H9 (cell line): Measurements from ENCODE around the gene TBC1D4. TPM values are rescaled to one million over a fixed set of nuclear protein-coding genes. Genes with fewer than 3 reads are reported as not detected.

Experiments used
- DNase-seq: peaks from one replicate; pipeline ENCODE4 v3.0.0-alpha.2; 2017
- H2AFZ ChIP-seq: one replicate; pipeline ENCODE4 v1.6.1; 2013; ENCODE audit warnings: mild to moderate bottlenecking, low read length, control low read depth, moderate library complexity
- H2AK5ac ChIP-seq: 2 replicates; pipeline ENCODE4 v1.6.1; 2013; ENCODE audit warnings: low read length, control low read depth, mixed read lengths; ENCODE audit not compliant: insufficient read length
- H2BK120ac ChIP-seq: one replicate; pipeline ENCODE4 v1.6.1; 2013; ENCODE audit warnings: low read depth, mild to moderate bottlenecking, low read length, control low read depth, inconsistent platforms; ENCODE audit not compliant: poor library complexity, severe bottlenecking
- H2BK12ac ChIP-seq: 2 replicates; pipeline ENCODE4 v1.6.1; 2013; ENCODE audit warnings: low read length, control low read depth, mixed read lengths, low read depth; ENCODE audit not compliant: insufficient read length
- H2BK15ac ChIP-seq: 2 replicates; pipeline ENCODE4 v1.6.1; 2013; ENCODE audit warnings: low read depth, low read length, control low read depth
- H2BK20ac ChIP-seq: one replicate; pipeline ENCODE4 v1.6.1; 2013; ENCODE audit warnings: low read depth, mild to moderate bottlenecking, low read length, control low read depth, inconsistent platforms; ENCODE audit not compliant: poor library complexity, severe bottlenecking
- H2BK5ac ChIP-seq: 2 replicates; pipeline ENCODE4 v1.6.1; 2013; ENCODE audit warnings: low read length, control low read depth, mixed read lengths; ENCODE audit not compliant: insufficient read length
- H3K14ac ChIP-seq: 2 replicates; pipeline ENCODE4 v1.6.1; 2013; ENCODE audit warnings: low read length, control low read depth; ENCODE audit not compliant: insufficient read depth
- H3K18ac ChIP-seq: 2 replicates; pipeline ENCODE4 v1.6.1; 2013; ENCODE audit warnings: low read depth, mild to moderate bottlenecking, mixed read lengths, low read length, control low read depth; ENCODE audit not compliant: insufficient read length
- H3K23ac ChIP-seq: 2 replicates; pipeline ENCODE4 v1.6.1; 2013; ENCODE audit warnings: low read length, control low read depth, mixed read lengths, low read depth; ENCODE audit not compliant: insufficient read length
- H3K23me2 ChIP-seq: 2 replicates; pipeline ENCODE4 v1.6.1; 2013; ENCODE audit warnings: low read depth, mild to moderate bottlenecking, mixed read lengths, low read length, control low read depth; ENCODE audit not compliant: insufficient read length, poor library complexity, severe bottlenecking
- H3K27ac ChIP-seq: 2 replicates; pipeline ENCODE4 v1.5.1; 2013; ENCODE audit warnings: low read length, control low read depth, mixed read lengths, low read depth; ENCODE audit not compliant: insufficient read length
- H3K27me3 ChIP-seq: 2 replicates; pipeline ENCODE4 v1.6.1; 2013; ENCODE audit warnings: low read length, control low read depth, inconsistent platforms; ENCODE audit not compliant: insufficient read depth
- H3K4ac ChIP-seq: 2 replicates; pipeline ENCODE4 v1.6.1; 2013; ENCODE audit warnings: low read depth, mild to moderate bottlenecking, control low read depth, inconsistent platforms, low read length, moderate library complexity
- H3K4me1 ChIP-seq: 2 replicates; pipeline ENCODE4 v1.6.1; 2013; ENCODE audit warnings: low read length, control low read depth, inconsistent platforms; ENCODE audit not compliant: insufficient read depth
- H3K4me2 ChIP-seq: 2 replicates; pipeline ENCODE4 v1.6.1; 2013; ENCODE audit warnings: low read length, control low read depth, mixed read lengths; ENCODE audit not compliant: insufficient read length, insufficient read depth
- H3K56ac ChIP-seq: 2 replicates; pipeline ENCODE4 v1.6.1; 2013; ENCODE audit warnings: low read depth, mild to moderate bottlenecking, mixed read lengths, low read length, control low read depth; ENCODE audit not compliant: insufficient read length
- H3K79me1 ChIP-seq: 2 replicates; pipeline ENCODE4 v1.6.1; 2013; ENCODE audit warnings: low read depth, mild to moderate bottlenecking, moderate library complexity, low read length, control low read depth, inconsistent platforms; ENCODE audit not compliant: insufficient read depth, poor library complexity, severe bottlenecking
- H3K79me2 ChIP-seq: 2 replicates; pipeline ENCODE4 v1.6.1; 2013; ENCODE audit warnings: low read length, control low read depth, inconsistent platforms; ENCODE audit not compliant: insufficient read depth
- H3K9ac ChIP-seq: 2 replicates; pipeline ENCODE4 v1.6.1; 2013; ENCODE audit warnings: low read length, control low read depth, mixed read lengths; ENCODE audit not compliant: insufficient read length; ENCODE audit errors: extremely low read depth
- H3K9me3 ChIP-seq: one replicate; pipeline ENCODE4 v1.6.1; 2013; ENCODE audit warnings: low read depth, low read length, inconsistent platforms; ENCODE audit not compliant: control insufficient read depth
- H3T11ph ChIP-seq: one replicate; pipeline ENCODE4 v1.6.1; 2013; ENCODE audit warnings: mild to moderate bottlenecking, low read length, control low read depth, inconsistent platforms
- H4K20me1 ChIP-seq: one replicate; pipeline ENCODE4 v1.6.1; 2013; ENCODE audit not compliant: control insufficient read depth, insufficient read length, insufficient read depth
- H4K5ac ChIP-seq: 2 replicates; pipeline ENCODE4 v1.6.1; 2013; ENCODE audit warnings: low read depth, mild to moderate bottlenecking, mixed read lengths, low read length, control low read depth; ENCODE audit not compliant: insufficient read length
- H4K8ac ChIP-seq: replicated peaks from 2 replicates; pipeline ENCODE4 v1.6.1; 2013; ENCODE audit warnings: low read length, control low read depth, mixed read lengths, low read depth; ENCODE audit not compliant: insufficient read length
- H4K91ac ChIP-seq: 2 replicates; pipeline ENCODE4 v1.6.1; 2013; ENCODE audit warnings: low read depth, mild to moderate bottlenecking, moderate library complexity, mixed read lengths, low read length, control low read depth; ENCODE audit not compliant: insufficient read length
- H3K27ac Mint-ChIP-seq, 3 experiments: 2 replicates in 2 of 3; 3 replicates in 1 of 3; pipeline ENCODE4 v1.8.0; 2020 to 2021; ENCODE audit warnings: mixed read lengths in 3 of 3, mild to moderate bottlenecking in 1 of 3, moderate library complexity in 1 of 3
- H3K27me3 Mint-ChIP-seq: 2 replicates; pipeline ENCODE4 v1.8.0; 2021; ENCODE audit warnings: low read depth, mild to moderate bottlenecking, moderate library complexity, mixed read lengths
- H3K36me3 Mint-ChIP-seq, 3 experiments: 2 replicates in 2 of 3; 3 replicates in 1 of 3; pipeline ENCODE4 v1.8.0; 2020 to 2021; ENCODE audit warnings: low read depth in 3 of 3, mixed read lengths in 3 of 3; ENCODE audit not compliant: insufficient read depth in 1 of 3
- H3K4me1 Mint-ChIP-seq, 2 experiments: 2 replicates each; pipeline ENCODE4 v1.8.0; 2020; ENCODE audit warnings: mixed read lengths in 2 of 2
- H3K4me3 Mint-ChIP-seq, 2 experiments: 2 replicates in 1 of 2; 3 replicates in 1 of 2; pipeline ENCODE4 v1.8.0; 2020 to 2021; ENCODE audit warnings: mild to moderate bottlenecking in 2 of 2, mixed read lengths in 2 of 2, moderate library complexity in 1 of 2
- H3K9me3 Mint-ChIP-seq, 2 experiments: 2 replicates in 1 of 2; 3 replicates in 1 of 2; pipeline ENCODE4 v1.8.0; 2020; ENCODE audit warnings: mild to moderate bottlenecking in 2 of 2, mixed read lengths in 2 of 2, moderate library complexity in 1 of 2
- total RNA-seq: library from RNA; stranded (reverse); gene quantifications from 2 replicates; pipeline ENCODE4 v1.2.1, GENCODE V29; 2021
- TF ChIP-seq, protein P1 (sequence below): fragments of 200-600 bp; sonication (generic); conservative IDR thresholded peaks from 3 replicates; pipeline ENCODE4 v1.8.0; 2021; ENCODE audit warnings: antibody characterized with exemption, mild to moderate bottlenecking

The TBC1D4 gene
- total RNA-seq, 1 experiment from 2014 or later = 10.5 TPM

DNA sequence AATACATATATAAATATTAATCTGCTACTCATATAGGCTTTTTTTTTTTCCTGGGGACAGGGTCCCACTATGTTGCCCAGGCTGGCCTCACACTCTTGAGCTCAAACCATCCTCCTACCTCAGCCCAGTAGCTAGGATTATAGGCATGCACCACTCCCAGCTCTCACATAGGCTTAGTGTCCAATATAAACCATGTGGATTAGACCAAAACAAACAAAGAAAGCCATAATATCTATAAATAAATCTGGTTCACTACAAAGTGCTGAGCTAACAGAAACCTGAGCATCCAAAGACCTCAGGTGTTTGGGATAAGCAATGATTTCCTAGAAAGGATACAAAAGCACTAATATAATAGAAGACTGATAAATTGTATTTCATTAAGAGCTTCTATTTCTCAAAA lies 26.0 kb downstream of the TBC1D4 start:
- no peak overlapping the region for H2AK5ac ChIP-seq
- H3T11ph ChIP-seq = no peak overlapping the region
- H4K5ac ChIP-seq = no peak overlapping the region
- no peak overlapping the region for H2AFZ ChIP-seq
- no peak overlapping the region for H3K27ac ChIP-seq
- H3K23ac ChIP-seq = no peak overlapping the region
- H3K79me2 ChIP-seq = no peaks in the 10 kb centered on the region; the same call in 1 of the 2 replicates
- H4K91ac ChIP-seq = no peak overlapping the region
- TF ChIP-seq, protein P1, sequence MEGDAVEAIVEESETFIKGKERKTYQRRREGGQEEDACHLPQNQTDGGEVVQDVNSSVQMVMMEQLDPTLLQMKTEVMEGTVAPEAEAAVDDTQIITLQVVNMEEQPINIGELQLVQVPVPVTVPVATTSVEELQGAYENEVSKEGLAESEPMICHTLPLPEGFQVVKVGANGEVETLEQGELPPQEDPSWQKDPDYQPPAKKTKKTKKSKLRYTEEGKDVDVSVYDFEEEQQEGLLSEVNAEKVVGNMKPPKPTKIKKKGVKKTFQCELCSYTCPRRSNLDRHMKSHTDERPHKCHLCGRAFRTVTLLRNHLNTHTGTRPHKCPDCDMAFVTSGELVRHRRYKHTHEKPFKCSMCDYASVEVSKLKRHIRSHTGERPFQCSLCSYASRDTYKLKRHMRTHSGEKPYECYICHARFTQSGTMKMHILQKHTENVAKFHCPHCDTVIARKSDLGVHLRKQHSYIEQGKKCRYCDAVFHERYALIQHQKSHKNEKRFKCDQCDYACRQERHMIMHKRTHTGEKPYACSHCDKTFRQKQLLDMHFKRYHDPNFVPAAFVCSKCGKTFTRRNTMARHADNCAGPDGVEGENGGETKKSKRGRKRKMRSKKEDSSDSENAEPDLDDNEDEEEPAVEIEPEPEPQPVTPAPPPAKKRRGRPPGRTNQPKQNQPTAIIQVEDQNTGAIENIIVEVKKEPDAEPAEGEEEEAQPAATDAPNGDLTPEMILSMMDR = no peak
- no peak overlapping the region for H2BK12ac ChIP-seq
- DNase-seq = no peak
- Mint-ChIP-seq H3K4me3 (no peak overlapping the region), H3K27me3 (no peaks in the 10 kb centered on the region), H3K4me1 (peaks cover 7 to 9% of the 10 kb centered on the region in 2 experiments), H3K9me3 (no peaks in the 10 kb centered on the region), H3K36me3 (peaks cover 2 to 12% (median 10%) of the 10 kb centered on the region in 3 experiments; a peak in 3 of 7 replicates), H3K27ac (no peak overlapping the region)
- no peak overlapping the region for H3K56ac ChIP-seq
- no peaks in the 10 kb centered on the region for H3K27me3 ChIP-seq
- no peak overlapping the region for H3K14ac ChIP-seq
- no peak overlapping the region for H2BK20ac ChIP-seq
- H3K18ac ChIP-seq = no peak overlapping the region
- H3K4me1 ChIP-seq = peaks cover 4% of the 10 kb centered on the region; the same call in 1 of the 2 replicates
- no peak overlapping the region for H2BK5ac ChIP-seq
- no peak overlapping the region for H3K9ac ChIP-seq
- H4K20me1 ChIP-seq = no peaks in the 10 kb centered on the region
- no peak overlapping the region for H3K4me2 ChIP-seq
- no peak overlapping the region for H4K8ac ChIP-seq
- no peaks in the 10 kb centered on the region for H3K23me2 ChIP-seq
- no peak overlapping the region for H2BK120ac ChIP-seq
- peaks cover 2% of the 10 kb centered on the region for H3K79me1 ChIP-seq
- no peak overlapping the region for H2BK15ac ChIP-seq
- no peaks in the 10 kb centered on the region for H3K9me3 ChIP-seq
- no peak overlapping the region for H3K4ac ChIP-seq
